Measurements from ENCODE around the gene WDR35. TPM values are rescaled to one million over a fixed set of nuclear protein-coding genes. Genes with fewer than 3 reads are reported as not detected.
"Not testable (repeated sequence)": the region's sequence is repeated elsewhere in the genome, so short reads cannot be mapped to it uniquely, and the experiment has no call there.

The WDR35 gene
- total RNA-seq, 1 donor from 2014 or later = 15.0 TPM

DNA sequence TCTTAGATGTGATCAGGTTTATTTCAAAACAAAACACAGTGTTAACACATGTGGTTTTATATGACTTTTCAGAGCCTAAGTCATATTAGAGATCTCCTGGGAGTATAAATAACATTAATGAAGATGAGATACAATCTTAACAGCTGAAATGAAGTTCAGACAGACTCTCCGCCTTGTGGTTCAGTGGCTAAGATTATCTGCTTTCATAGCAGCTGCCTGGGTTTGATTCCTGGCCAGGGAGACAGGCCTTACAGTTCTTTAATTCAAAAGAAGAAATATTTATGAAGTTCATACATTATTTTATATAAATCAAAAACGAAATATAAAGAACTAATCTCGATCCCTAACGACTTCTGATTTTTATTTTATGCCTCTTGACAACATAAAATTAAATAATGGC is 52.9 kb downstream of the WDR35 start:
- Mint-ChIP-seq H3K27me3 (no peaks in the 10 kb centered on the region), H3K4me1 (ENCODE audit: unreplicated experiment) (peaks cover 10% of the 10 kb centered on the region), H3K4me3 (no peak overlapping the region), H3K27ac (no peak overlapping the region), H3K36me3 (peaks cover 15% of the 10 kb centered on the region), H3K9me3 (no peaks in the 10 kb centered on the region)
- DNase-seq (ENCODE audit: extremely low spot score, unreplicated experiment) = no peak
- TF ChIP-seq, protein P1, sequence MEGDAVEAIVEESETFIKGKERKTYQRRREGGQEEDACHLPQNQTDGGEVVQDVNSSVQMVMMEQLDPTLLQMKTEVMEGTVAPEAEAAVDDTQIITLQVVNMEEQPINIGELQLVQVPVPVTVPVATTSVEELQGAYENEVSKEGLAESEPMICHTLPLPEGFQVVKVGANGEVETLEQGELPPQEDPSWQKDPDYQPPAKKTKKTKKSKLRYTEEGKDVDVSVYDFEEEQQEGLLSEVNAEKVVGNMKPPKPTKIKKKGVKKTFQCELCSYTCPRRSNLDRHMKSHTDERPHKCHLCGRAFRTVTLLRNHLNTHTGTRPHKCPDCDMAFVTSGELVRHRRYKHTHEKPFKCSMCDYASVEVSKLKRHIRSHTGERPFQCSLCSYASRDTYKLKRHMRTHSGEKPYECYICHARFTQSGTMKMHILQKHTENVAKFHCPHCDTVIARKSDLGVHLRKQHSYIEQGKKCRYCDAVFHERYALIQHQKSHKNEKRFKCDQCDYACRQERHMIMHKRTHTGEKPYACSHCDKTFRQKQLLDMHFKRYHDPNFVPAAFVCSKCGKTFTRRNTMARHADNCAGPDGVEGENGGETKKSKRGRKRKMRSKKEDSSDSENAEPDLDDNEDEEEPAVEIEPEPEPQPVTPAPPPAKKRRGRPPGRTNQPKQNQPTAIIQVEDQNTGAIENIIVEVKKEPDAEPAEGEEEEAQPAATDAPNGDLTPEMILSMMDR (conservative IDR thresholded peaks at IDR 0.05) = no peak

DNA sequence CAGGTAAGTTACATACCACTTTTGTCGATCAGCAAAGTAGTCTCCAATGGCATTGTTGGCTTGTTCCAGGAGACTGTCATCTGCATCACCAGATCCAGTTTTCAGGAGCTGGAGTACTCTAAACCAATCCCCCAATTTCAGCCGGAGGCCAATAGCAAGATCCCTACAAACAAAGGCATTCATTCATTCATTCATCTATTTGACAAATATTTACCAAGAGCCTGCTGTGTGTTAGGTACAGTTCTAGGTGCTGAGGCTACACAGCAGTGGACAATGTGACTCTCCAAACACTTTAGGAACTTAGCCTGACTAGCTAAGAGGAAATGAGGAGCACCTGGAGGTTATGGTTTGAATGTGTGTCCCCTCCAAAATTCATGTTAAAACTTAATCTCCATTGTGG is 53.7 kb downstream of the WDR35 start:
- H3K27ac Mint-ChIP-seq = no peak overlapping the region
- TF ChIP-seq, protein P1 (conservative IDR thresholded peaks at IDR 0.05) = no peak
- H3K4me1 Mint-ChIP-seq (ENCODE audit: unreplicated experiment) = peaks cover 10% of the 10 kb centered on the region
- H3K9me3 Mint-ChIP-seq = no peaks in the 10 kb centered on the region
- peaks cover 17% of the 10 kb centered on the region for H3K36me3 Mint-ChIP-seq
- no peaks in the 10 kb centered on the region for H3K27me3 Mint-ChIP-seq
- no peak overlapping the region for H3K4me3 Mint-ChIP-seq
- DNase-seq (ENCODE audit: extremely low spot score, unreplicated experiment) = no peak

DNA sequence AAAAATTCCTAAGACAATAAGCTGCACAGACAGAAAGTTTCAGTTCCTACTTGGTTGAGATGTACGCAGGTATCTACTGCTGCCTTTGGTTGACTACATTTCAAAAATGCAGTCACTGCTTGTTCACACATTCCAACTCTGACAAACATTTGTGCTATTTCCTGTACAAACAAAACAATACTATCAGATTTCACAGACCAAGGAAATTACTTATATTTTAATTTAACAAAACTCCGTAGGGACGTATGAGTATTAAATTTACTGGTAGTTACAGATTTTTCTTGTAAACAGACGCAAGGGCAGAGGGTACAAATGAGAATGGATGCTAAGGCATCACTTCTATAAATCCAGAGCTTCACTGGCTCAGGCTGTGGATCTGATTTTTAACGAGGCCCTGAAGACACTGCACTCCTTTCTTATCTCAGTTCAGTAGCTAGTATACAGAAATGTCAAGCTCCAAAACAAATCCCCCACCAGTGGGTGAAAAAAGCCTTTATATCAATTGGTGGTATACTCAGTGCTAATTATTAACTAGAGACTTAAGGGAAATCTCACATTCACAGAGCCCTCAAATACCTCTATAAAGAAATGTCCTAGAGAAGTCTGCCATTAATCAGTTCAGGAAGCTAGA is 56.4 kb downstream of the WDR35 start:
- no peaks in the 10 kb centered on the region for H3K9me3 Mint-ChIP-seq
- DNase-seq (ENCODE audit: extremely low spot score, unreplicated experiment) = no peak
- H3K27me3 Mint-ChIP-seq = no peaks in the 10 kb centered on the region
- H3K4me3 Mint-ChIP-seq = no peak overlapping the region
- peaks cover 10% of the 10 kb centered on the region for H3K4me1 Mint-ChIP-seq (ENCODE audit: unreplicated experiment)
- TF ChIP-seq, protein P1 (conservative IDR thresholded peaks at IDR 0.05) = no peak
- no peak overlapping the region for H3K27ac Mint-ChIP-seq
- peaks cover 31% of the 10 kb centered on the region for H3K36me3 Mint-ChIP-seq

DNA sequence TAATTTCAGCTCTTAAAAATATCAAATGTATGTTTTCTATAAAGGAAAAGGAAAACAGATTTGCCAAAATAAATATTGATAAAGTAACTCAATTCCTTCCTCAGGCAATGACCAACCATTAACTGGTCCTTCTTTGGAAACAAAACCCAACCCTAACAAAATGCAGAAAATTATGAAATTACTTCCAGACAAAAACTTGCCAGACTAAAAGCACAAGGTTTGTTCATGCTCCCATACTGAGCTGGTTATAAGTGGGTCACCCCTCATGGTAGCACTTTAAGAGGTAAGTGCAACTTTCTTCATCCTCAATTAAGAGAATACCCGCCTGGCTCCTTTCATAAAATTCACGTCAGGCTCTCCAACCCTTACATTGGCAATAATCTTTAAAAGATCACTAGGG is 57.0 kb downstream of the WDR35 start:
- H3K36me3 Mint-ChIP-seq = peaks cover 31% of the 10 kb centered on the region
- H3K27me3 Mint-ChIP-seq = no peaks in the 10 kb centered on the region
- H3K9me3 Mint-ChIP-seq = no peaks in the 10 kb centered on the region
- TF ChIP-seq, protein P1 (conservative IDR thresholded peaks at IDR 0.05) = no peak
- peaks cover 10% of the 10 kb centered on the region for H3K4me1 Mint-ChIP-seq (ENCODE audit: unreplicated experiment)
- no peak overlapping the region for H3K27ac Mint-ChIP-seq
- DNase-seq (ENCODE audit: extremely low spot score, unreplicated experiment) = no peak
- H3K4me3 Mint-ChIP-seq = no peak overlapping the region

DNA sequence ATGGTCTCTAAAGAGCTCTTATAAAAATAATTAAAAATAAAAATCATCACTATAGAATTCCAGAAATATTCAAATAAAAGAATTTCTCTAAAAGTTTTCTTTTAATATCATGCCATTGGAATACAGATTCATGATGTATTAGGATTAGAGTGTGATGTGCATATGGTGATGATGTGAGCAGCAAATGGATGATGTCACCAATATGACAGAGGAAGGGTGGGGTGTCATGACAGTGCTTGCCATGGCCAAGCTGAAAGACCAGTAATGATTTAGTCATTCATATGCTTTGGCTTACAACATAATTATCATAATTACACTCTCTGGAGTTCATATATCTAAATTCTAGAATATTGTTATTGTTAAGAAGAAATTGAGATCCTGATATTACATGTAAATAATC is 60.7 kb downstream of the WDR35 start:
- H3K4me1 Mint-ChIP-seq (ENCODE audit: unreplicated experiment) = peaks cover 10% of the 10 kb centered on the region
- no peak overlapping the region for H3K27ac Mint-ChIP-seq
- peaks cover 37% of the 10 kb centered on the region for H3K36me3 Mint-ChIP-seq

DNA sequence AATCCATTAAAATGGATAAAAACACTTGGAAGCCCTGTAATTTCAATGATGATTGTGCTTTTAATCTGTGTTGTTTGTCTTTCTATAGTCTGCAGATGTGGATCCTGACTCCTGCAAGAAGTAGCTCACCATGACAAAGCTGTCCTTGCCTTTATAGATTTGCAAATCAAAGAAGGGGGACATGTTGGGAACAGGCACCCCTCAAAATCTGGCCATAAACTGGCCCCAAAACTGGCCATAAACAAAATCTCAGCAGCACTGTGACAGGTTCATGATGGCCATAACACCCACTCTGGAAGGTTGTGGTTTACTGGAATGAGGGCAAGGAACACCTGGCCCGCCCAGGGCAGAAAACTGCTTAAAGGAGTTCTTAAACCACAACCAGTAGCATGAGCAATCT is 62.1 kb downstream of the WDR35 start:
- not testable (repeated sequence) for H3K27me3 Mint-ChIP-seq; H3K27ac Mint-ChIP-seq; DNase-seq (ENCODE audit: extremely low spot score, unreplicated experiment); H3K9me3 Mint-ChIP-seq; H3K4me1 Mint-ChIP-seq (ENCODE audit: unreplicated experiment); H3K4me3 Mint-ChIP-seq
- H3K36me3 Mint-ChIP-seq = peaks cover 43% of the 10 kb centered on the region

More for the DNA sequence above, 60.7 kb downstream of the WDR35 start:
- H3K4me3 Mint-ChIP-seq = no peak overlapping the region
- H3K9me3 Mint-ChIP-seq = peaks cover 9% of the 10 kb centered on the region
- H3K27me3 Mint-ChIP-seq = no peaks in the 10 kb centered on the region
- TF ChIP-seq, protein P1 (conservative IDR thresholded peaks at IDR 0.05) = no peak
- no peak for DNase-seq (ENCODE audit: extremely low spot score, unreplicated experiment)

DNA sequence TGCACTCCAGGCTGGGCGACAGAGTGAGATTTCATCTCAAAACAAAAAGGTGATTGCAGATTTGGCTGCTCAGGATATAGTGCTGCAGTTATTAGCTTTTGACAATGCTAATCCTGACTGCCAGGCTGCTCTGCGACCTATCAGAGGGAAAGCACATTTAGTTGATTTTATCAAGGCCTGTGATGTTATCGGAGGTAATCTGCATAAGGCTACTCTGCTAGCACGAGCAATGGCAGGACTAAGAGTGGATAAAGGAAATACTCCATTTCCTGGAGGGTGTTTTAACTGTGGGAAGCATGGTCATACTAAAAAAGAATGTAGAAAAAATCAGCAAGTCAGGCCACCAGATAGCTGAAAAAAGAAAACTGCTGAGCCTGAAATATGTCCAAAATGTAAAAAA is 65.4 kb downstream of the WDR35 start:
- not testable (repeated sequence) for H3K4me3 Mint-ChIP-seq; H3K4me1 Mint-ChIP-seq (ENCODE audit: unreplicated experiment); H3K9me3 Mint-ChIP-seq; H3K27ac Mint-ChIP-seq; DNase-seq (ENCODE audit: extremely low spot score, unreplicated experiment); H3K27me3 Mint-ChIP-seq
- H3K36me3 Mint-ChIP-seq = peaks cover 58% of the 10 kb centered on the region

DNA sequence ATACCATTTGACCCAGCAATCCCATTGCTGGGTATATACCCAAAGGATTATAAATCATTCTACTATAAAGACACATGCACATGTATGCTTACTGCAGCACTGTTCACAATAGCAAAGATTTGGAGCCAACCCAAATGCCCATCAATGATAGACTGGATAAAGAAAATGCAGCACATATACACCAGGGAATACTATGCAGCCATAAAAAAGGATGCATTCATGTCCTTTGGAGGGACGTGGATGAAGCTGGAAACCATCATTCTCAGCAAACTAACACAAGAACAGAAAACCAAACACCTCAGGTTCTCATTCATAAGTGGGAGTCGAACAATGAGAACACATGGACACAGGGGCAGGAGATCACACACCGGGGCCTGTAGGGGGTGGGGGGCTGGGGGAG is 67.7 kb downstream of the WDR35 start:
- Mint-ChIP-seq H3K36me3 (peaks cover 67% of the 10 kb centered on the region), H3K9me3 (peaks cover 11% of the 10 kb centered on the region)
- H3K4me1 Mint-ChIP-seq (ENCODE audit: unreplicated experiment); H3K27me3 Mint-ChIP-seq; H3K27ac Mint-ChIP-seq; H3K4me3 Mint-ChIP-seq; DNase-seq (ENCODE audit: extremely low spot score, unreplicated experiment): not testable (repeated sequence)
